SK-N-SH (cell line): ENCODE data around the gene TNFRSF19. TPM values are rescaled to one million over a fixed set of nuclear protein-coding genes. Genes with fewer than 3 reads are reported as not detected.

Source experiments
- CTCF ChIA-PET: fragments of 300-600, 350-600 bp; formaldehyde crosslinking; extraction: SDS; loops from one replicate; lab custom pipeline; 2021; lab: Yijun Ruan, JAX
- POLR2A ChIA-PET: fragments of 350-600 bp; sonication (Branson Sonifier 250); formaldehyde crosslinking; extraction: SDS; loops from one replicate; lab custom pipeline; 2020; ENCODE audit warnings: antibody characterized with exemption, inconsistent platforms; lab: Yijun Ruan, JAX
- DNase-seq: peaks from one replicate; pipeline ENCODE4 v3.0.0; 2012
- H2AFZ ChIP-seq: fragments of 200-600 bp; sonication (generic); 2 replicates; pipeline ENCODE4 v1.8.1; 2016; ENCODE audit warnings: antibody characterized with exemption, mild to moderate bottlenecking, low read depth
- H3F3A ChIP-seq: fragments of 200-600 bp; sonication (generic); replicated peaks from 2 replicates; pipeline ENCODE3; 2016; ENCODE audit warnings: antibody characterized with exemption, mild to moderate bottlenecking; ENCODE audit not compliant: insufficient read depth
- H3K27ac ChIP-seq, 2 experiments: fragments of 200-500 bp in 1 of 2; fragments of 200-600 bp in 1 of 2; sonication (Bioruptor generic) in 1 of 2; sonication (generic), shearing (Covaris generic) in 1 of 2; 2 replicates each; pipeline versions ENCODE4 v1.5.1 to v1.6.1; 2014 to 2016; ENCODE audit warnings: low read depth in 2 of 2, inconsistent platforms in 1 of 2, low read length in 1 of 2, mild to moderate bottlenecking in 1 of 2, mixed read lengths in 1 of 2
- H3K27me3 ChIP-seq: fragments of 200-600 bp; sonication (generic), shearing (Covaris generic); 2 replicates; pipeline ENCODE4 v1.6.1; 2016; ENCODE audit warnings: mixed run types; ENCODE audit not compliant: insufficient read depth
- H3K36me3 ChIP-seq, 2 experiments: fragments of 200-500 bp in 1 of 2; fragments of 200-600 bp in 1 of 2; sonication (Bioruptor generic) in 1 of 2; sonication (generic) in 1 of 2; replicated peaks in 1 of 2; 2 replicates each; pipeline versions ENCODE3 to v1.5.1; 2014 to 2016; ENCODE audit warnings: low read length in 1 of 2, mild to moderate bottlenecking in 1 of 2; ENCODE audit not compliant: insufficient read depth in 2 of 2, control insufficient read depth in 1 of 2
- H3K4me1 ChIP-seq, 2 experiments: fragments of 200-500 bp in 1 of 2; fragments of 200-600 bp in 1 of 2; sonication (Bioruptor generic) in 1 of 2; sonication (generic), shearing (Covaris generic) in 1 of 2; 2 replicates each; pipeline versions ENCODE4 v1.5.1 to v1.6.1; 2014 to 2016; ENCODE audit warnings: low read depth in 1 of 2, low read length in 1 of 2, mixed run types in 1 of 2; ENCODE audit not compliant: insufficient read depth in 2 of 2, control insufficient read depth in 1 of 2
- H3K4me2 ChIP-seq: fragments of 200-600 bp; sonication (generic), shearing (Covaris generic); 2 replicates; pipeline ENCODE4 v1.6.1; 2017; ENCODE audit warnings: mixed run types
- H3K4me3 ChIP-seq, 2 experiments: fragments of 200-500 bp in 1 of 2; fragments of 200-600 bp in 1 of 2; sonication (Bioruptor generic) in 1 of 2; sonication (generic), shearing (Covaris generic) in 1 of 2; 2 replicates each; pipeline versions ENCODE4 v1.5.1 to v1.8.1; 2014 to 2016; ENCODE audit warnings: low read depth in 2 of 2, inconsistent platforms in 1 of 2, low read length in 1 of 2, mild to moderate bottlenecking in 1 of 2, mixed read lengths in 1 of 2, moderate library complexity in 1 of 2
- H3K79me2 ChIP-seq: fragments of 200-600 bp; sonication (generic); 2 replicates; pipeline ENCODE4 v1.8.1; 2017; ENCODE audit warnings: mild to moderate bottlenecking; ENCODE audit not compliant: insufficient read depth
- H3K9ac ChIP-seq: fragments of 200-600 bp; sonication (generic); 2 replicates; pipeline ENCODE4 v1.6.1; 2017; ENCODE audit warnings: mixed run types
- H3K9me2 ChIP-seq: fragments of 200-600 bp; sonication (generic); 2 replicates; pipeline ENCODE4 v1.6.1; 2017; ENCODE audit warnings: mixed run types
- H3K9me3 ChIP-seq: fragments of 200-600 bp; sonication (generic); 2 replicates; pipeline ENCODE4 v1.6.1; 2017; ENCODE audit warnings: mixed run types, mild to moderate bottlenecking, moderate library complexity
- H4K20me1 ChIP-seq: fragments of 200-600 bp; sonication (generic); 2 replicates; pipeline ENCODE4 v1.6.1; 2017; ENCODE audit warnings: mild to moderate bottlenecking, mixed run types; ENCODE audit not compliant: insufficient read depth
- EZH2phosphoT487 ChIP-seq: fragments of 200-600 bp; sonication (generic); IDR thresholded peaks from 2 replicates; pipeline ENCODE4 v1.6.1; 2017; ENCODE audit warnings: low read depth, mixed run types, mild to moderate bottlenecking, antibody characterized with exemption, moderate library complexity, borderline replicate concordance
- FOXM1 ChIP-seq: IDR thresholded peaks from 2 replicates; pipeline ENCODE4 v1.4.0; 2012; ENCODE audit warnings: low read depth, mild to moderate bottlenecking
- GABPA ChIP-seq: IDR thresholded peaks from 2 replicates; pipeline ENCODE4 v1.4.0; 2012; ENCODE audit warnings: low read depth, mild to moderate bottlenecking
- GATA2 ChIP-seq: sonication (generic); formaldehyde crosslinking; IDR thresholded peaks from 2 replicates; pipeline ENCODE4 v1.5.0; 2020; ENCODE audit warnings: mild to moderate bottlenecking, missing genetic modification reagents
- MEF2A ChIP-seq: IDR thresholded peaks from 2 replicates; pipeline ENCODE4 v1.4.0; 2012; ENCODE audit warnings: low read depth, borderline replicate concordance
- MXI1 ChIP-seq: IDR thresholded peaks from 2 replicates; pipeline ENCODE4 v1.6.1; 2012; ENCODE audit warnings: mild to moderate bottlenecking, low read depth, low read length, improper control_type of control experiment
- NFIC ChIP-seq: IDR thresholded peaks from 2 replicates; pipeline ENCODE4 v1.4.0; 2012; ENCODE audit warnings: borderline replicate concordance
- NRF1 ChIP-seq: IDR thresholded peaks from 2 replicates; pipeline ENCODE4 v1.6.1; 2012; ENCODE audit warnings: low read depth, mild to moderate bottlenecking, low read length
- RFX5 ChIP-seq: IDR thresholded peaks from 2 replicates; pipeline ENCODE4 v1.6.1; 2012; ENCODE audit warnings: mild to moderate bottlenecking, improper control_type of control experiment, low read length
- SMC3 ChIP-seq: IDR thresholded peaks from 2 replicates; pipeline ENCODE4 v1.6.1; 2012; ENCODE audit warnings: low read depth, low read length, improper control_type of control experiment
- YY1 ChIP-seq: IDR thresholded peaks from 2 replicates; pipeline ENCODE4 v1.4.0; 2012; ENCODE audit warnings: low read depth, mild to moderate bottlenecking
- WGBS: methylation state at CpG from one replicate; pipeline ENCODE4 v1.1.6; 2017; ENCODE audit warnings: low lambda C conversion rate; 5-methylcytosine and 5-hydroxymethylcytosine counted together
- polyA plus RNA-seq, 3 experiments: library from polyadenylated mRNA; depleted of rRNA; stranded (reverse); fragments of >200 nt; gene quantifications; 2 replicates each; pipeline ENCODE4 v1.2.3, GENCODE V29; 2012
- TF ChIP-seq, protein P1 (sequence below): IDR thresholded peaks from 2 replicates; pipeline ENCODE4 v1.4.0; 2012; ENCODE audit warnings: low read depth
- TF ChIP-seq, protein P2 (sequence below): IDR thresholded peaks from 2 replicates; pipeline ENCODE4 v1.4.0; 2012; ENCODE audit warnings: low read depth, borderline replicate concordance
- TF ChIP-seq, protein P3 (sequence below): IDR thresholded peaks from 2 replicates; pipeline ENCODE4; 2012
- TF ChIP-seq, protein P4 (sequence below): fragments of 150-350 bp; IDR thresholded peaks from 2 replicates; pipeline ENCODE4 v1.6.1; 2016; ENCODE audit warnings: mild to moderate bottlenecking, low read depth, low read length

Gene TNFRSF19
- polyA plus RNA-seq, 1 of the 3 experiments (the other 2 are of a cell fraction): 4.6 TPM

DNA sequence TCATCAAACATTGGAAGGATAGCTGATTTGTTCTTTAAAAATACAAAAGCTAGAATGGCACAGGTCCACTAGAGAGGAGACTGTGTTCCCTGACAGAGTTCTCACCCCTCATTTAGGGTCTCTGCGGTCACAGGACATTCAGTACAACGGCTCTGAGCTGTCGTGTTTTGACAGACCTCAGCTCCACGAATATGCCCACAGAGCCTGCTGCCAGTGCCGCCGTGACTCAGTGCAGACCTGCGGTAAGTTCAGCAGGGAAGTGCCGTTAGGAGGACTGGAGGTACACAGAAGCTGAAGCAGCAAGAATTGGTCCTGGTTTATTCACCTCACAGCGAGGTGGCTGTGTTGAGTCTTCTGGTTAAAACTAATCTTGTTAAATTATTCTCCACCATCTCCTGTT, 90.0 kb downstream of the TNFRSF19 start:
- Histone ChIP-seq H3K27ac (no peak overlapping the region), H3K4me3 (no peak overlapping the region), H4K20me1 (no peaks in the 10 kb centered on the region), H3K27me3 (no peaks in the 10 kb centered on the region), H2AFZ (no peak overlapping the region), H3F3A (no peaks in the 10 kb centered on the region), H3K9me3 (no peaks in the 10 kb centered on the region), H3K4me1 (peaks cover 0 to 19% of the 10 kb centered on the region in 2 experiments; a peak in 2 of 4 replicates), H3K9me2 (no peaks in the 10 kb centered on the region), H3K79me2 (no peaks in the 10 kb centered on the region), H3K4me2 (no peak overlapping the region), H3K9ac (no peak overlapping the region), H3K36me3 (peaks cover 0 to 14% of the 10 kb centered on the region in 2 experiments)
- ChIA-PET POLR2A (no interaction called here), CTCF (interaction anchor here (0.8 kb wide), 1 partner anchor 9 kb away, joined by 3 read pairs; no protein-coding TSS in a partner anchor)
- DNase-seq: no peak
- TF ChIP-seq FOXM1 (no peak), MEF2A (no peak)
- TF ChIP-seq, protein P1, sequence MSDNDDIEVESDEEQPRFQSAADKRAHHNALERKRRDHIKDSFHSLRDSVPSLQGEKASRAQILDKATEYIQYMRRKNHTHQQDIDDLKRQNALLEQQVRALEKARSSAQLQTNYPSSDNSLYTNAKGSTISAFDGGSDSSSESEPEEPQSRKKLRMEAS: no peak
- 90% methylated on average over 9 of the region's 9 CpGs for WGBS

DNA sequence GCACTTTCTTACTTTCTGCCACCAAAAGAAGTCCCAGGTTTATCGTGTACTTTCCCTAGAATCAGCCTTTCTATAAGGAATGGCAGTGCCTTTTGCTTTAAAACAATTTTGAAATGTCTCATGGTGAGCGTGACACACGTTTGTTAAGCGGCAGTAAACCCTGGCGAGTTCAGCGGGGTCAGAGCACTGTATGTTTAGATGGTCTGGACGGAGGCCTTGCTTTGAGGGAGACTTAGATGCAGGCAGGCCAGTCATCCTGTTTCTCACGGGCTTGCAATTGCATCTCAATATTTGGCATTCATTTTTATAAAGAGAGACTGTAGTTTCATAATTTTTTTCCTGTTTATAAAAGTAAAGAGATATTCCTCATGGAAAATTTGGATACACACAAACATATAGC, 96.4 kb downstream of the TNFRSF19 start:
- CTCF ChIA-PET: interaction anchor here (0.6 to 1.1 kb wide), 2 partner anchors 23 to 96 kb away, joined by 3 read pairs; no protein-coding TSS in a partner anchor
- Histone ChIP-seq H3K4me2 (no peak overlapping the region), H3K9ac (no peak overlapping the region)

More for the DNA sequence above, 96.4 kb downstream of the TNFRSF19 start:
- no peaks in the 10 kb centered on the region for H3K79me2 ChIP-seq
- H3K4me3 ChIP-seq: no peak overlapping the region
- no peak for TF ChIP-seq MEF2A
- TF ChIP-seq NFIC: no peak
- no peak for TF ChIP-seq SMC3
- TF ChIP-seq RFX5: no peak
- TF ChIP-seq NRF1: no peak
- TF ChIP-seq, protein P2, sequence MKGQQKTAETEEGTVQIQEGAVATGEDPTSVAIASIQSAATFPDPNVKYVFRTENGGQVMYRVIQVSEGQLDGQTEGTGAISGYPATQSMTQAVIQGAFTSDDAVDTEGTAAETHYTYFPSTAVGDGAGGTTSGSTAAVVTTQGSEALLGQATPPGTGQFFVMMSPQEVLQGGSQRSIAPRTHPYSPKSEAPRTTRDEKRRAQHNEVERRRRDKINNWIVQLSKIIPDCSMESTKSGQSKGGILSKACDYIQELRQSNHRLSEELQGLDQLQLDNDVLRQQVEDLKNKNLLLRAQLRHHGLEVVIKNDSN: no peak
- TF ChIP-seq, protein P1: no peak
- TF ChIP-seq GATA2 (CRISPR knock-in tag): no peak
- no peak for TF ChIP-seq YY1
- TF ChIP-seq, protein P3, sequence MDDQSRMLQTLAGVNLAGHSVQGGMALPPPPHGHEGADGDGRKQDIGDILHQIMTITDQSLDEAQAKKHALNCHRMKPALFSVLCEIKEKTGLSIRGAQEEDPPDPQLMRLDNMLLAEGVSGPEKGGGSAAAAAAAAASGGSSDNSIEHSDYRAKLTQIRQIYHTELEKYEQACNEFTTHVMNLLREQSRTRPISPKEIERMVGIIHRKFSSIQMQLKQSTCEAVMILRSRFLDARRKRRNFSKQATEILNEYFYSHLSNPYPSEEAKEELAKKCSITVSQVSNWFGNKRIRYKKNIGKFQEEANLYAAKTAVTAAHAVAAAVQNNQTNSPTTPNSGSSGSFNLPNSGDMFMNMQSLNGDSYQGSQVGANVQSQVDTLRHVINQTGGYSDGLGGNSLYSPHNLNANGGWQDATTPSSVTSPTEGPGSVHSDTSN: no peak
- TF ChIP-seq, protein P4, sequence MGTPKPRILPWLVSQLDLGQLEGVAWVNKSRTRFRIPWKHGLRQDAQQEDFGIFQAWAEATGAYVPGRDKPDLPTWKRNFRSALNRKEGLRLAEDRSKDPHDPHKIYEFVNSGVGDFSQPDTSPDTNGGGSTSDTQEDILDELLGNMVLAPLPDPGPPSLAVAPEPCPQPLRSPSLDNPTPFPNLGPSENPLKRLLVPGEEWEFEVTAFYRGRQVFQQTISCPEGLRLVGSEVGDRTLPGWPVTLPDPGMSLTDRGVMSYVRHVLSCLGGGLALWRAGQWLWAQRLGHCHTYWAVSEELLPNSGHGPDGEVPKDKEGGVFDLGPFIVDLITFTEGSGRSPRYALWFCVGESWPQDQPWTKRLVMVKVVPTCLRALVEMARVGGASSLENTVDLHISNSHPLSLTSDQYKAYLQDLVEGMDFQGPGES: no peak
- no peak for TF ChIP-seq MXI1
- TF ChIP-seq EZH2phosphoT487: no peak
- no peak for TF ChIP-seq GABPA
- no peaks in the 10 kb centered on the region for H3K27me3 ChIP-seq
- WGBS: 95% methylated on average over 8 of the region's 8 CpGs
- no peaks in the 10 kb centered on the region for H3K9me3 ChIP-seq
- H4K20me1 ChIP-seq: no peaks in the 10 kb centered on the region
- no peak overlapping the region for H3K27ac ChIP-seq
- POLR2A ChIA-PET: no interaction called here
- H3F3A ChIP-seq: no peaks in the 10 kb centered on the region
- peaks cover 0 to 15% of the 10 kb centered on the region in 2 experiments for H3K36me3 ChIP-seq
- peaks cover 0 to 5% of the 10 kb centered on the region in 2 experiments; a peak in 1 of 4 replicates for H3K4me1 ChIP-seq
- H3K9me2 ChIP-seq: no peaks in the 10 kb centered on the region
- H2AFZ ChIP-seq: no peak overlapping the region
- no peak for DNase-seq
